Neural cell (in vitro differentiated cells): Measurements from ENCODE around the gene FOXF1. TPM values are rescaled to one million over a fixed set of nuclear protein-coding genes. Genes with fewer than 3 reads are reported as not detected.

Experiments
- H2AFZ ChIP-seq: fragments of 200-600, 300-800 bp; sonication (generic), shearing (Covaris generic); 2 replicates; pipeline ENCODE4 v1.6.0; 2014; ENCODE audit warnings: low read depth, mild to moderate bottlenecking, antibody characterized with exemption, low read length, moderate library complexity
- H3F3A ChIP-seq: fragments of 200-600 bp; shearing (Covaris generic); 2 replicates; pipeline ENCODE4 v1.6.1; 2016; ENCODE audit warnings: mild to moderate bottlenecking, moderate library complexity, mixed read lengths, antibody characterized with exemption, low read length; ENCODE audit not compliant: insufficient read depth, poor library complexity, severe bottlenecking
- H3K27ac ChIP-seq: fragments of 200-600, 300-800 bp; sonication (generic), shearing (Covaris generic); 2 replicates; pipeline ENCODE4 v1.5.1; 2014; ENCODE audit warnings: mild to moderate bottlenecking, low read length, moderate library complexity
- H3K27me3 ChIP-seq: fragments of 300-800, 200-600 bp; sonication (generic), shearing (Covaris generic); 2 replicates; pipeline ENCODE4 v1.6.0; 2014; ENCODE audit warnings: mild to moderate bottlenecking, low read depth, low read length, moderate library complexity; ENCODE audit not compliant: insufficient read depth
- H3K36me3 ChIP-seq: fragments of 300-800, 200-600 bp; sonication (generic), shearing (Covaris generic); 2 replicates; pipeline ENCODE4 v1.5.1; 2014; ENCODE audit warnings: mild to moderate bottlenecking, antibody characterized with exemption, low read length, moderate library complexity; ENCODE audit not compliant: insufficient read depth
- H3K4me2 ChIP-seq: fragments of 300-800, 200-600 bp; sonication (generic), shearing (Covaris generic); 2 replicates; pipeline ENCODE4 v1.6.0; 2014; ENCODE audit warnings: mild to moderate bottlenecking, low read length
- H3K4me3 ChIP-seq: fragments of 300-800, 200-600 bp; sonication (generic), shearing (Covaris generic); 2 replicates; pipeline ENCODE4 v1.5.1; 2014; ENCODE audit warnings: mild to moderate bottlenecking, low read length, moderate library complexity
- H3K79me2 ChIP-seq: fragments of 200-600 bp; shearing (Covaris generic); replicated peaks from 2 replicates; pipeline ENCODE4 v1.6.0; 2014; ENCODE audit warnings: mild to moderate bottlenecking, low read length, moderate library complexity; ENCODE audit not compliant: insufficient read depth
- H3K9ac ChIP-seq: fragments of 300-800, 200-600 bp; sonication (generic), shearing (Covaris generic); 2 replicates; pipeline ENCODE4 v1.6.1; 2016; ENCODE audit warnings: mild to moderate bottlenecking, low read length, mixed read lengths
- H3K9me2 ChIP-seq: fragments of 200-600 bp; shearing (Covaris generic); 2 replicates; pipeline ENCODE4 v1.6.1; 2016; ENCODE audit warnings: mild to moderate bottlenecking, low read length, mixed read lengths; ENCODE audit not compliant: insufficient read depth
- H3K9me3 ChIP-seq: fragments of 200-600, 300-800 bp; sonication (generic), shearing (Covaris generic); 2 replicates; pipeline ENCODE4 v1.6.1; 2016; ENCODE audit warnings: mild to moderate bottlenecking, mixed run types, low read length, moderate library complexity, mixed read lengths
- H4K20me1 ChIP-seq: fragments of 200-600 bp; shearing (Covaris generic); 2 replicates; pipeline ENCODE4 v1.6.1; 2016; ENCODE audit warnings: mild to moderate bottlenecking, mixed run types; ENCODE audit not compliant: insufficient read depth
- CTCF ChIP-seq: fragments of 450-650 bp; IDR thresholded peaks from 2 replicates; pipeline ENCODE4 v1.5.1; 2014; ENCODE audit warnings: antibody characterized with exemption, mild to moderate bottlenecking, moderate library complexity; ENCODE audit not compliant: poor library complexity, severe bottlenecking
- EP300 ChIP-seq: fragments of 450-650 bp; conservative IDR thresholded peaks from 2 replicates; pipeline ENCODE4 v1.6.1; 2014; ENCODE audit warnings: antibody characterized with exemption, mild to moderate bottlenecking, moderate library complexity; ENCODE audit not compliant: poor library complexity, severe bottlenecking
- EZH2 ChIP-seq: fragments of 200-600, 300-800 bp; shearing (Covaris generic), sonication (generic); IDR thresholded peaks from 2 replicates; pipeline ENCODE4 v1.6.1; 2014; ENCODE audit warnings: antibody characterized with exemption, low read length, borderline replicate concordance, mild to moderate bottlenecking; ENCODE audit not compliant: insufficient read depth, poor library complexity, severe bottlenecking
- MXI1 ChIP-seq: fragments of 450-650 bp; conservative IDR thresholded peaks from 2 replicates; pipeline ENCODE4 v1.6.1; 2014; ENCODE audit warnings: antibody characterized with exemption, mild to moderate bottlenecking; ENCODE audit not compliant: poor library complexity, severe bottlenecking
- POLR2AphosphoS5 ChIP-seq: IDR thresholded peaks from 2 replicates; pipeline ENCODE4 v1.6.1; 2012
- RAD21 ChIP-seq: fragments of 450-650 bp; conservative IDR thresholded peaks from 2 replicates; pipeline ENCODE4 v1.6.1; 2014; ENCODE audit warnings: antibody characterized with exemption, mild to moderate bottlenecking, moderate library complexity
- REST ChIP-seq: IDR thresholded peaks from 2 replicates; pipeline ENCODE4 v1.6.1; 2012; ENCODE audit warnings: borderline replicate concordance
- SMC3 ChIP-seq: fragments of 450-650 bp; conservative IDR thresholded peaks from 2 replicates; pipeline ENCODE4 v1.6.1; 2014; ENCODE audit warnings: antibody characterized with exemption, mild to moderate bottlenecking, moderate library complexity; ENCODE audit not compliant: poor library complexity
- TAF1 ChIP-seq: IDR thresholded peaks from 2 replicates; pipeline ENCODE4 v1.6.1; 2012; ENCODE audit warnings: low read depth
- polyA plus RNA-seq: library from polyadenylated mRNA; depleted of rRNA; stranded (reverse); fragments of >200 nt; gene quantifications from 2 replicates; pipeline ENCODE4 v1.2.3, GENCODE V29; 2014

The FOXF1 gene
- polyA plus RNA-seq, 1 donor from 2014 or later = not detected

DNA sequence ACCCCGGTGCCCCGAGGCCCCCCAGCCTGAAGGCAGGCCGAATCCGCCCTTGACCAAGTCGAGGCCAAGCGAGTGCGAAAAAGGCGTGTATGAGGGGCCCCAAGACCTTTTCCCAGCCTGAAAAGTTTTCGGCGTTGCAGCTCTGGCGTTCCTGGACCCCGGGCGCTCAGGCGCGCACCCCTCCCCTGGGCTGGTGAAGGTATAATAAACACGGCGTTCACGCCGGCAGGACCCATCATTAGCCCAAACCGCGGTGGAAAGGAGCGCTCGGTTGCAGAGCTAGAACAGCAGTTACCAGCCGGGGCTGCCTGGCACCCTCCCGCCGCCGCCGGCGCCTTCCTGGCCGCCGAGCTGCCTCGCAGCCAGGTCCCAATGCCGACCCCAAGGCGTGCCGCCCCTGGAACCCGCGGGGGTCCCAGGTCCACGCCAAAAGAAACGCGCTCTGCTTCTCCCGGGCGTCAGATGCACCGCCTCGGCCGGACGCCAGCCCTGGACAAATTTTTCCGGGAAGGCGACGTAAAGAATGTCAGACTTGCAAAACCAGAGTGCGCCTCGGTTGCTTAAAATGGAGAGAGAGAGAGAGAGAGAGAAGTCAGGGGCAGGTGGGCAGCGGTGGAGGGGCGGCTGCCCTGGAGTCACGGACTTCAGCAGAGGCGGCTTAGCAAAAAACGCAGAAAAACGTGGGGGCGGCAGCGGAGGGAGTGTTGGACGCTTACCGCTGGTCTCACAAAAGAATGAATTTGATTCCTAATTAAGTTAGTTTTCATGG, 11.5 kb upstream of the FOXF1 start:
- H3K36me3 ChIP-seq = no peaks in the 10 kb centered on the region
- no peak overlapping the region for H3K9ac ChIP-seq
- no peak overlapping the region for H3K4me3 ChIP-seq
- H3K9me3 ChIP-seq = no peaks in the 10 kb centered on the region
- H3K27ac ChIP-seq = no peak overlapping the region
- no peaks in the 10 kb centered on the region for H3K9me2 ChIP-seq
- TF ChIP-seq CTCF (no peak), EZH2 (peak; percentile 100), POLR2AphosphoS5 (no peak)
- no peaks in the 10 kb centered on the region for H4K20me1 ChIP-seq
- H3F3A ChIP-seq = no peaks in the 10 kb centered on the region
- H3K27me3 ChIP-seq = peaks cover 100% of the 10 kb centered on the region
- H3K4me2 ChIP-seq = no peak overlapping the region
- no peak overlapping the region for H2AFZ ChIP-seq
- H3K79me2 ChIP-seq = no peaks in the 10 kb centered on the region

- Histone ChIP-seq H3K27ac (no peak overlapping the region), H4K20me1 (no peaks in the 10 kb centered on the region), H3K9me2 (no peaks in the 10 kb centered on the region), H3F3A (no peaks in the 10 kb centered on the region), H3K9ac (no peak overlapping the region), H3K4me2 (no peak overlapping the region), H3K79me2 (no peaks in the 10 kb centered on the region), H3K4me3 (no peak overlapping the region), H3K27me3 (peaks cover 100% of the 10 kb centered on the region), H2AFZ (no peak overlapping the region), H3K9me3 (no peaks in the 10 kb centered on the region), H3K36me3 (no peaks in the 10 kb centered on the region)
- TF ChIP-seq EP300 (no peak), CTCF (no peak), RAD21 (no peak), REST (no peak), POLR2AphosphoS5 (no peak), EZH2 (no peak), MXI1 (no peak), SMC3 (no peak), TAF1 (no peak)
Observed at GRCh38 chr16:86499440-86499786, 10.9 kb upstream of the FOXF1 start.
